Sciatic nerve (tissue), 2 donors: ENCODE results near the gene UBASH3B. TPM values are rescaled to one million over a fixed set of nuclear protein-coding genes. Genes with fewer than 3 reads are reported as not detected.

Source experiments
- ATAC-seq: fragments of 200-7000 bp; cut with Tn5 transposase; one replicate; pipeline ENCODE4 v1.9.1; 2020; ENCODE audit warnings: mild to moderate bottlenecking, moderate library complexity
- DNase-seq: peaks from one replicate; pipeline ENCODE4 v3.0.0-alpha.2; 2020; ENCODE audit warnings: low spot score
- intact Hi-C: fragments of 100-400 bp; cut with DNase I; formaldehyde crosslinking; loops from one replicate; pipeline ENCODE4 v1.14.2; 2022
- total RNA-seq: library from RNA; stranded (reverse); fragmentation: NEBNext Ultra II Directional; extraction: Animal tissue kit (Norgen Biotek cat#: 25700); gene quantifications from one replicate; pipeline ENCODE4 v1.2.1, GENCODE V29; 2021
- donor health status: DM: no; HTN: no; CAD: no.
- donor health status: DM: no; HTN: no; CAD: no.

UBASH3B gene
- total RNA-seq, 1 donor from 2014 or later, result 9.2 TPM

GRCh38 chr11:122743097-122743741 lies 87.7 kb downstream of the UBASH3B start:
- ATAC-seq (no peak), DNase-seq (no peak)
- intact Hi-C loops, result no loop called here

- ATAC-seq, result peak; percentile 21
- intact Hi-C loops, result no loop called here
- DNase-seq, result no peak
Measured at GRCh38 chr11:122743949-122744348, 88.4 kb downstream of the UBASH3B start.

- no peak for ATAC-seq
- no peak for DNase-seq
- intact Hi-C loops, result no loop called here
Measured at GRCh38 chr11:122744357-122744756, 88.8 kb downstream of the UBASH3B start.

GRCh38 chr11:122745111-122745510 lies 89.6 kb downstream of the UBASH3B start:
- intact Hi-C loops, result no loop called here
- no peak for DNase-seq
- ATAC-seq, result no peak

- no peak for ATAC-seq
- intact Hi-C loops, result no loop called here
- DNase-seq, result no peak
Measured at GRCh38 chr11:122746050-122746478, 90.5 kb downstream of the UBASH3B start.

GRCh38 chr11:122746611-122747244 lies 91.2 kb downstream of the UBASH3B start:
- DNase-seq (no peak), ATAC-seq (no peak)
- intact Hi-C loops, result no loop called here

GRCh38 chr11:122747351-122747781 lies 91.8 kb downstream of the UBASH3B start:
- ATAC-seq, result no peak
- intact Hi-C loops, result no loop called here
- DNase-seq, result no peak

GRCh38 chr11:122749005-122749687 lies 93.6 kb downstream of the UBASH3B start:
- ATAC-seq, result peak; percentile 84
- no peak for DNase-seq
- intact Hi-C loops, result no loop called here

GRCh38 chr11:122750049-122750448 lies 94.5 kb downstream of the UBASH3B start:
- intact Hi-C loops, result no loop called here

GRCh38 chr11:122751292-122752070 lies 96.0 kb downstream of the UBASH3B start:
- DNase-seq, result no peak
- intact Hi-C loops, result no loop called here
- no peak for ATAC-seq

More at GRCh38 chr11:122750049-122750448, 94.5 kb downstream of the UBASH3B start:
- DNase-seq (no peak), ATAC-seq (no peak)

- DNase-seq, result no peak
- intact Hi-C loops, result no loop called here
- ATAC-seq, result no peak
Measured at GRCh38 chr11:122754028-122754427, 98.5 kb downstream of the UBASH3B start.

GRCh38 chr11:122754553-122755322 lies 99.2 kb downstream of the UBASH3B start:
- ATAC-seq (peak; percentile 41), DNase-seq (no peak)
- intact Hi-C loops, result no loop called here

- ATAC-seq (no peak), DNase-seq (no peak)
- intact Hi-C loops, result no loop called here
Measured at GRCh38 chr11:122755409-122755808, 99.9 kb downstream of the UBASH3B start.

GRCh38 chr11:122755941-122756340 lies 100.4 kb downstream of the UBASH3B start:
- DNase-seq (no peak), ATAC-seq (no peak)
- intact Hi-C loops, result no loop called here

GRCh38 chr11:122756417-122756816 lies 100.9 kb downstream of the UBASH3B start:
- peak; percentile 84 for ATAC-seq
- intact Hi-C loops, result no loop called here
- no peak for DNase-seq

- intact Hi-C loops, result no loop called here
- no peak for ATAC-seq
- no peak for DNase-seq
Measured at GRCh38 chr11:122757201-122757600, 101.7 kb downstream of the UBASH3B start.

GRCh38 chr11:122758339-122758738 lies 102.8 kb downstream of the UBASH3B start:
- ATAC-seq (no peak), DNase-seq (no peak)
- intact Hi-C loops, result no loop called here

- no peak for ATAC-seq
- intact Hi-C loops, result no loop called here
- DNase-seq, result no peak
Measured at GRCh38 chr11:122758974-122759373, 103.5 kb downstream of the UBASH3B start.

- intact Hi-C loops, result no loop called here
- ATAC-seq (no peak), DNase-seq (no peak)
Measured at GRCh38 chr11:122763108-122763507, 107.6 kb downstream of the UBASH3B start.
